SK-N-SH treated with all-trans-retinoic acid at 6 μM for 48 hours (cell line): ENCODE measurements around the gene CCDC40.

Experiments
- ARNTL ChIP-seq: fragments of 450-650 bp; formaldehyde crosslinking; IDR thresholded peaks from 2 replicates; pipeline ENCODE4 v1.5.0; 2020; ENCODE audit warnings: low read depth, mild to moderate bottlenecking, moderate library complexity, borderline replicate concordance
- BACH2 ChIP-seq: fragments of 250-450 bp; sonication (Bioruptor Pico); IDR thresholded peaks from 2 replicates; pipeline ENCODE4 v1.9.0; 2021; ENCODE audit warnings: mild to moderate bottlenecking, borderline replicate concordance
- CREB5 ChIP-seq: fragments of 250-450 bp; sonication (Bioruptor Pico); IDR thresholded peaks from 2 replicates; pipeline ENCODE4 v1.5.1; 2020; ENCODE audit warnings: low read depth, mild to moderate bottlenecking, moderate library complexity
- CSDC2 ChIP-seq: fragments of 250-450 bp; sonication (Bioruptor Pico); IDR thresholded peaks from 2 replicates; pipeline ENCODE4 v1.5.0; 2020; ENCODE audit warnings: mild to moderate bottlenecking, moderate library complexity
- ESRRG ChIP-seq: fragments of 250-450 bp; sonication (Bioruptor Pico); IDR thresholded peaks from 2 replicates; pipeline ENCODE4 v1.6.1; 2021; ENCODE audit warnings: mild to moderate bottlenecking
- PATZ1 ChIP-seq: fragments of 250-450 bp; sonication (Bioruptor Pico); IDR thresholded peaks from 2 replicates; pipeline ENCODE4 v1.8.0; 2020; ENCODE audit warnings: mild to moderate bottlenecking, moderate library complexity, borderline replicate concordance
- RARB ChIP-seq: fragments of 250-450 bp; sonication (Bioruptor Pico); IDR thresholded peaks from 2 replicates; pipeline ENCODE4 v1.8.0; 2021; ENCODE audit warnings: mild to moderate bottlenecking, moderate library complexity
- SNAI2 ChIP-seq: fragments of 250-450 bp; sonication (Bioruptor Pico); IDR thresholded peaks from 2 replicates; pipeline ENCODE4 v1.5.0; 2020; ENCODE audit warnings: mild to moderate bottlenecking, moderate library complexity
- TOX ChIP-seq: fragments of 250-450 bp; sonication (Bioruptor Pico); IDR thresholded peaks from 2 replicates; pipeline ENCODE4 v1.8.0; 2021; ENCODE audit warnings: mild to moderate bottlenecking, moderate library complexity, borderline replicate concordance
- ZC3H10 ChIP-seq: fragments of 250-450 bp; sonication (Bioruptor Pico); IDR thresholded peaks from 2 replicates; pipeline ENCODE4 v1.5.1; 2021; ENCODE audit warnings: mild to moderate bottlenecking, moderate library complexity
- ZFP3 ChIP-seq: fragments of 250-450 bp; sonication (Bioruptor Pico); IDR thresholded peaks from 2 replicates; pipeline ENCODE4 v1.5.0; 2020; ENCODE audit warnings: mild to moderate bottlenecking, moderate library complexity
- ZNF8 ChIP-seq: fragments of 450-650 bp; formaldehyde crosslinking; IDR thresholded peaks from 2 replicates; pipeline ENCODE4 v1.5.0; 2020; ENCODE audit warnings: mild to moderate bottlenecking, moderate library complexity

GRCh38 chr17:80114758-80115157 lies 78.3 kb downstream of the CCDC40 start:
- TF ChIP-seq TOX (CRISPR knock-in tag) (no peak), ESRRG (CRISPR knock-in tag) (no peak), ZFP3 (CRISPR knock-in tag) (no peak), PATZ1 (no peak), ZC3H10 (CRISPR knock-in tag) (no peak), SNAI2 (no peak), RARB (no peak), ARNTL (no peak), CREB5 (CRISPR knock-in tag) (no peak), BACH2 (no peak), CSDC2 (CRISPR knock-in tag) (no peak), ZNF8 (CRISPR knock-in tag) (no peak)
